Lower lobe of right lung (tissue), 2 donors: ENCODE data around the gene PEPD. TPM values are rescaled to one million over a fixed set of nuclear protein-coding genes. Genes with fewer than 3 reads are reported as not detected.

Experiments
- ATAC-seq, 2 donors: fragments of 200-7000 bp; cut with Tn5 transposase; one replicate each; pipeline ENCODE4 v1.9.1; 2020 to 2022; ENCODE audit warnings: mild to moderate bottlenecking in 2 of 2, moderate library complexity in 2 of 2
- DNase-seq: peaks from one replicate; pipeline ENCODE4 v3.0.0-alpha.2; 2020
- H3K27ac ChIP-seq: fragments of 200-600 bp; one replicate; pipeline ENCODE4 v1.8.0; 2022
- H3K27me3 ChIP-seq: fragments of 200-600 bp; one replicate; pipeline ENCODE4 v1.8.0; 2022; ENCODE audit warnings: low read depth
- H3K36me3 ChIP-seq: fragments of 200-600 bp; one replicate; pipeline ENCODE4 v1.8.0; 2022; ENCODE audit warnings: mild to moderate bottlenecking
- H3K4me1 ChIP-seq: fragments of 200-600 bp; one replicate; pipeline ENCODE4 v1.8.0; 2022
- H3K4me3 ChIP-seq: fragments of 200-600 bp; one replicate; pipeline ENCODE4 v1.8.0; 2022; ENCODE audit warnings: mild to moderate bottlenecking
- H3K9me3 ChIP-seq: fragments of 200-600 bp; one replicate; pipeline ENCODE4 v1.8.0; 2022
- intact Hi-C: fragments of 100-400 bp; cut with DNase I; formaldehyde crosslinking; loops from one replicate; pipeline ENCODE4 v1.11.0; 2022
- total RNA-seq: library from RNA; stranded (reverse); fragmentation: NEBNext Ultra II Directional; extraction: Animal tissue kit (Norgen Biotek cat#: 25700); gene quantifications from one replicate; pipeline ENCODE4 v1.2.1, GENCODE V29; 2021
- TF ChIP-seq, protein P1 (sequence below): fragments of 200-600 bp; IDR thresholded peaks from one replicate; pipeline ENCODE4 v1.8.0; 2022; ENCODE audit warnings: antibody characterized with exemption, mild to moderate bottlenecking
- donor health status: DM: no; HTN: yes; CAD: no; lungs with severe emphysema.

Gene PEPD
- total RNA-seq, 1 donor from 2014 or later: 94.0 TPM

DNA sequence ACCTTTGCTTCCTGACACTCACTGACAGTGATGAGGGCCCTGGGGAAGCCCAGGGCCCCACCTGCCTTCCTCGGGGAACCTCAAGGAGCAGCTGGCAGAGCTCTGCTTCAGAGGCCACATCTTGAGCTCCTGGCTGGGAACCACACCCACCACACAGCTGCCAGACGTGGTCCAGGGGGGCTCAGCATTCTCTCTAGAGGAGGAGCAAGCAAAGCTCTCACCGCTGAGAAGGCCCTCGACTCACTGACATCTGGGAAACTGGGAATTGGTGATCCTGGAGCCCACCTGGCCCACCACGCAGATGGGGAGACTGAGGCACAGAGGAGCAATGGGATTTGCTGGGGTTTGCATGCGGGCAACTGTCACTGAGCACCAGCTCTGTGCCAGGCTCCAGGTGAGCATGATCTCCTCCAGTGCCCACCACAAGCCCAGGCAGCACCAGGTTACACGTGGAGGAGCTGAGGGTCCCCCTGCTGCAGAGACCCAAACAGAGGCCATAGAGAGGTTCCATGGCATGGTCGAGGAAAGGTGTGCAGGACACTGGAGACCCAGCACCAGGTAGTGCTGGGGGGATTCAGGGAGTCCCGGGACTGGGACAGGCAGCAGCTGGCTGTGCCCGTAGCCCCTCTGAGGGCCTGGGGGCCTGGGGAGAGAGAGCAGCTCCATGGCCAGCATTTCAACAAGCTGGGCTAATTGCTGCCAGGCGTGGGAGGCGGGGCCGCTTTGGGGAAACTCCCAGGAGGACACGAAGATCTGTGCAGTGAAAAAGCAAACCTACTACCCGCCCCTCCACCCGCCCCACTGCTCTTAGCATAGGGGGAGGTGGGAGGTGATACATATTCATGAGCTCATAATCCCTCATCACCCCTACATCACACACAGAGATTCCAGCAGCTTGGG, 33.4 kb downstream of the PEPD start:
- peak; percentile 35 for DNase-seq
- no peak for ATAC-seq

DNA sequence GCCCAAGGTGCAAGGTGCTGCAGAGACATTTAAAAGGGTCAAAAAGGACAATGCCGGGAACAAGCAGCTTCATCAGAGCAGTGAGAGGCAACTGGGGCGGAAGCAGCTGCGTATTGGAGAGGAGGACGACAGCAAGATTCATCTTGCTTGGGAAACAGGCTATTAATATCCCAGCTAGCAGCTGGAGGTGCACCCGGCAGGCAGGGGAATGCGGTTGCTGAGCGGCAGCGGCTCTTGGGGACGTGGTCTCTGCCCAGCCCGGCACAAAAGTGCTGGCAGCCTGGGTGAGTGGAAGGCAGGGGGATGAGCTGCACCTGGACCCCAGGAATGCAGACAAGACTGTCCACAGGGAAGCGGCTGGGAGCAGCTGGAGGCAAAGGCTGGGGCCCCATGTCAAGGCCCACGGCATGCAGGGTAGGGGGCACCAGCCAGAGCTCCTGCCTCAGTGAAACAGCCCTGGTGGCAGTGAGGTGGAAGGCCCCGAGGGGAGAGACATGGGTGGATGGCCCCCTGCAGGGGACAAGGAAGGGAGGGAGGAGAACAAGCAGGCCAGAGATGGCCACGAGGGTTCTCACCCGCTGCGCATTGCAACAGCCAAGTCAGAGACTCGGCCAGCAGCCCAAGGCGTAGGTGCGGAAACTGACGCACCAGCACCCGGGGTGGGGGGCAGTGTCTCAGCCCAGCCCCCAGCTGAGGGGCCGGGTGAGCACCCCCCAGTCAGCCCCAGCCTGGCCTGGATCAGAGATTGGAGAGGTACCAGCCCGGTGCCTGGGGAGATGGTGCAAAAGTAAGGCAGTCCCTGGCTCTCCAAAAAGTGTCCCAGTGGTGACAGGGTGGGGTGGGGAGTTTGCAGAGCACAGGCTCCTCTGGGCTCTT, 34.4 kb downstream of the PEPD start:
- H3K4me1 ChIP-seq: no peaks in the 10 kb centered on the region
- no peaks in the 10 kb centered on the region for H3K27me3 ChIP-seq
- peak; percentile 28 for DNase-seq
- no peak overlapping the region for H3K4me3 ChIP-seq
- H3K36me3 ChIP-seq: peaks cover 19% of the 10 kb centered on the region
- no peak overlapping the region for H3K27ac ChIP-seq
- intact Hi-C loops: no loop called here
- peaks cover 10% of the 10 kb centered on the region for H3K9me3 ChIP-seq
- TF ChIP-seq, protein P1, sequence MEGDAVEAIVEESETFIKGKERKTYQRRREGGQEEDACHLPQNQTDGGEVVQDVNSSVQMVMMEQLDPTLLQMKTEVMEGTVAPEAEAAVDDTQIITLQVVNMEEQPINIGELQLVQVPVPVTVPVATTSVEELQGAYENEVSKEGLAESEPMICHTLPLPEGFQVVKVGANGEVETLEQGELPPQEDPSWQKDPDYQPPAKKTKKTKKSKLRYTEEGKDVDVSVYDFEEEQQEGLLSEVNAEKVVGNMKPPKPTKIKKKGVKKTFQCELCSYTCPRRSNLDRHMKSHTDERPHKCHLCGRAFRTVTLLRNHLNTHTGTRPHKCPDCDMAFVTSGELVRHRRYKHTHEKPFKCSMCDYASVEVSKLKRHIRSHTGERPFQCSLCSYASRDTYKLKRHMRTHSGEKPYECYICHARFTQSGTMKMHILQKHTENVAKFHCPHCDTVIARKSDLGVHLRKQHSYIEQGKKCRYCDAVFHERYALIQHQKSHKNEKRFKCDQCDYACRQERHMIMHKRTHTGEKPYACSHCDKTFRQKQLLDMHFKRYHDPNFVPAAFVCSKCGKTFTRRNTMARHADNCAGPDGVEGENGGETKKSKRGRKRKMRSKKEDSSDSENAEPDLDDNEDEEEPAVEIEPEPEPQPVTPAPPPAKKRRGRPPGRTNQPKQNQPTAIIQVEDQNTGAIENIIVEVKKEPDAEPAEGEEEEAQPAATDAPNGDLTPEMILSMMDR: no peak
- no peak for ATAC-seq

More for the DNA sequence above, 33.4 kb downstream of the PEPD start:
- Histone ChIP-seq H3K27ac (no peak overlapping the region), H3K4me3 (no peak overlapping the region), H3K4me1 (no peaks in the 10 kb centered on the region), H3K9me3 (peaks cover 7% of the 10 kb centered on the region), H3K36me3 (peaks cover 19% of the 10 kb centered on the region), H3K27me3 (no peaks in the 10 kb centered on the region)
- intact Hi-C loops: no loop called here
- TF ChIP-seq, protein P1: no peak

DNA sequence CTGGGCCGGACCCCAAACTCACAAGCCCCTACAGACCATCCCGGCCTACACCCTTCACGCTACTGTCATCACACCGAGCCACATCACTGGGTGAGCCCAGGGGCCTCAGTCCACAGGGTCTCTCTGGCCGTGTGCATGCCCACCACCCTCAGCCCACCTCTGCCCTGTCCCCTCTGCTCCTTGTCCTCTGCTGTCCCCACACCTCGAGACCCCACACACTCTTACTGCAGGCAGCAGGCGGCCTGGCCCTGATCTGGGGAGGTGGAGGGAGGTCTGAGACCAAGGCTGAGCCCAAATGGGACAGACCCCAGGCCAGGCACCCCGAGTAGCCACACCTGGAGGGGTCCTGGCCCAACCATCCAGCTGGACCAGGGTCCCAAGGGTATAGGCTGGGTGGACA, 35.2 kb downstream of the PEPD start:
- H3K27me3 ChIP-seq: no peaks in the 10 kb centered on the region
- ATAC-seq (no peak), DNase-seq (peak; percentile 28)
- H3K9me3 ChIP-seq: peaks cover 10% of the 10 kb centered on the region
- no peaks in the 10 kb centered on the region for H3K4me1 ChIP-seq
- intact Hi-C loops: no loop called here
- H3K36me3 ChIP-seq: peaks cover 19% of the 10 kb centered on the region
- TF ChIP-seq, protein P1: no peak
- no peak overlapping the region for H3K4me3 ChIP-seq
- H3K27ac ChIP-seq: no peak overlapping the region

DNA sequence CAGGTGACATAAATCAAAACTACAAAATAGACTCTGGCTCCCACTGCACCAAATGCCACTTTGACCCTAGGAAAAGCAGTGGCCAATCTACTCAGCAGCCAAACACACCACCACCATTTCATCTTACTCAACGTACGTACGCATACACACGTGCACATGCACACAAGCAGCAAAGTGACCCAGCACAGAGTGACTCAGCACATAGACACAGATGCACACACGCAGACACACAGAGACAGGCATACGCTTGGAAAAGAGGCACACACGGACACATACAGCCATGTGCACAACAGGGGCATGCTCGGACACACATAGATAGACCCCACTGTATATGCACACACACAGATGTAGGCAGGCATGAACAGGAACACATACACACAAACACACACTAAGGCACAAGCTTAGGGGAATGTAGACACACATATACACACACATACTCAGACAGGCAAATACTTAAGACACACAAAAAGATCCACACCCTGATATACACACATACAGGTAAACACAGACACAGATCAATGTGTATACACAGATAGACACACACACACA, 37.3 kb downstream of the PEPD start:
- Histone ChIP-seq H3K27me3 (no peaks in the 10 kb centered on the region), H3K4me3 (no peak overlapping the region), H3K4me1 (no peaks in the 10 kb centered on the region), H3K36me3 (peaks cover 15% of the 10 kb centered on the region), H3K9me3 (peaks cover 10% of the 10 kb centered on the region), H3K27ac (no peak overlapping the region)
- intact Hi-C loops: no loop called here
- TF ChIP-seq, protein P1: no peak
- no peak for ATAC-seq
- peak; percentile 10 for DNase-seq

DNA sequence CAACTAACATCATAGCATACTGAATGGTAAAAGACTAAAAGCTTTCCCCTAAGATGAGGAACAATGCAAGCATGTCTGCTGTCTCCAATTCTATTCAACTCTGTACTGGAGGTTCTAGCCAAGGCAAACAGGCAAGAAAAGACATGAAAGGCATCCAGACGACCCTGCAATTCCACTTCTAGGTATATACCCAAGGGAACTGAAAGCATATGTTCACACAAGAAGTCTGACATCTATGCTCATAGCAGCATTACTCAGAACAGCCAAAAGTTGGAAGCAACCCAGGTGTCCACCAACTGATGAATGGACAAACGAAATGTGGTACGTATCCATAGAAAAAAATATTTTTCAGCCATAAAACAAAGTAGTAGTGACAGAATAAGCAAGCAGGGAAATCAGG, 39.1 kb downstream of the PEPD start:
- Histone ChIP-seq H3K27me3 (no peaks in the 10 kb centered on the region), H3K4me1 (no peaks in the 10 kb centered on the region), H3K4me3 (no peak overlapping the region), H3K27ac (no peak overlapping the region), H3K36me3 (peaks cover 9% of the 10 kb centered on the region), H3K9me3 (peaks cover 10% of the 10 kb centered on the region)
- no peak for ATAC-seq
- no peak for DNase-seq
- TF ChIP-seq, protein P1: no peak
- intact Hi-C loops: no loop called here
